Measurements from ENCODE around the gene CALN1.

CALN1 gene

GRCh38 chr7:72435925-72436480 is 23.9 kb upstream of the CALN1 start:
- peak; percentile 14 for DNase-seq
- Histone ChIP-seq H3K4me1 (peaks cover 25% of the 10 kb centered on the region), H3K36me3 (no peaks in the 10 kb centered on the region), H3K27me3 (no peaks in the 10 kb centered on the region), H3K4me3 (ENCODE audit: low read depth, low read length) (peak overlapping the region; percentile 30), H3K9me3 (no peaks in the 10 kb centered on the region)
- TF ChIP-seq CTCF (IDR thresholded peaks at IDR 0.05; ENCODE audit: low read depth, low read length): no peak

GRCh38 chr7:72435366-72435765 is 23.2 kb upstream of the CALN1 start:
- peak; percentile 88 for DNase-seq
- H3K36me3 ChIP-seq: no peaks in the 10 kb centered on the region
- peaks cover 25% of the 10 kb centered on the region for H3K4me1 ChIP-seq
- TF ChIP-seq CTCF (IDR thresholded peaks at IDR 0.05; ENCODE audit: low read depth, low read length): no peak
- H3K4me3 ChIP-seq (ENCODE audit: low read depth, low read length): peak overlapping the region; percentile 30
- no peaks in the 10 kb centered on the region for H3K9me3 ChIP-seq
- H3K27me3 ChIP-seq: no peaks in the 10 kb centered on the region

GRCh38 chr7:72430531-72430930 is 18.4 kb upstream of the CALN1 start:
- Histone ChIP-seq H3K4me3 (ENCODE audit: low read depth, low read length) (no peak overlapping the region), H3K4me1 (peaks cover 19% of the 10 kb centered on the region), H3K9me3 (no peaks in the 10 kb centered on the region), H3K27me3 (no peaks in the 10 kb centered on the region), H3K36me3 (no peaks in the 10 kb centered on the region)
- no peak for TF ChIP-seq CTCF (IDR thresholded peaks at IDR 0.05; ENCODE audit: low read depth, low read length)
- no peak for DNase-seq

GRCh38 chr7:72429316-72429715 is 17.2 kb upstream of the CALN1 start:
- Histone ChIP-seq H3K36me3 (no peaks in the 10 kb centered on the region), H3K9me3 (no peaks in the 10 kb centered on the region), H3K4me3 (ENCODE audit: low read depth, low read length) (no peak overlapping the region), H3K27me3 (no peaks in the 10 kb centered on the region), H3K4me1 (peaks cover 14% of the 10 kb centered on the region)
- no peak for DNase-seq
- no peak for TF ChIP-seq CTCF (IDR thresholded peaks at IDR 0.05; ENCODE audit: low read depth, low read length)

- no peaks in the 10 kb centered on the region for H3K4me1 ChIP-seq
- H3K9me3 ChIP-seq: no peaks in the 10 kb centered on the region
- H3K4me3 ChIP-seq (ENCODE audit: low read depth, low read length): no peak overlapping the region
- H3K36me3 ChIP-seq: no peaks in the 10 kb centered on the region
- DNase-seq: no peak
- TF ChIP-seq CTCF (IDR thresholded peaks at IDR 0.05; ENCODE audit: low read depth, low read length): no peak
- H3K27me3 ChIP-seq: no peaks in the 10 kb centered on the region
These were observed 4.7 kb upstream of the CALN1 start for GRCh38 chr7:72416846-72417245.

- TF ChIP-seq CTCF (IDR thresholded peaks at IDR 0.05; ENCODE audit: low read depth, low read length): no peak
- DNase-seq: no peak
- no peaks in the 10 kb centered on the region for H3K4me1 ChIP-seq
These were observed 3.4 kb upstream of the CALN1 start for GRCh38 chr7:72415586-72415985.

More at GRCh38 chr7:72415586-72415985, 3.4 kb upstream of the CALN1 start:
- H3K4me3 ChIP-seq (ENCODE audit: low read depth, low read length): no peak overlapping the region
- H3K36me3 ChIP-seq: no peaks in the 10 kb centered on the region
- H3K9me3 ChIP-seq: no peaks in the 10 kb centered on the region
- H3K27me3 ChIP-seq: no peaks in the 10 kb centered on the region
